ENCODE measurements around the gene RMND5A.
"Not testable (repeated sequence)": the region's sequence is repeated elsewhere in the genome, so short reads cannot be mapped to it uniquely, and the experiment has no call there.

Gene RMND5A, protein sequence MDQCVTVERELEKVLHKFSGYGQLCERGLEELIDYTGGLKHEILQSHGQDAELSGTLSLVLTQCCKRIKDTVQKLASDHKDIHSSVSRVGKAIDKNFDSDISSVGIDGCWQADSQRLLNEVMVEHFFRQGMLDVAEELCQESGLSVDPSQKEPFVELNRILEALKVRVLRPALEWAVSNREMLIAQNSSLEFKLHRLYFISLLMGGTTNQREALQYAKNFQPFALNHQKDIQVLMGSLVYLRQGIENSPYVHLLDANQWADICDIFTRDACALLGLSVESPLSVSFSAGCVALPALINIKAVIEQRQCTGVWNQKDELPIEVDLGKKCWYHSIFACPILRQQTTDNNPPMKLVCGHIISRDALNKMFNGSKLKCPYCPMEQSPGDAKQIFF

DNA sequence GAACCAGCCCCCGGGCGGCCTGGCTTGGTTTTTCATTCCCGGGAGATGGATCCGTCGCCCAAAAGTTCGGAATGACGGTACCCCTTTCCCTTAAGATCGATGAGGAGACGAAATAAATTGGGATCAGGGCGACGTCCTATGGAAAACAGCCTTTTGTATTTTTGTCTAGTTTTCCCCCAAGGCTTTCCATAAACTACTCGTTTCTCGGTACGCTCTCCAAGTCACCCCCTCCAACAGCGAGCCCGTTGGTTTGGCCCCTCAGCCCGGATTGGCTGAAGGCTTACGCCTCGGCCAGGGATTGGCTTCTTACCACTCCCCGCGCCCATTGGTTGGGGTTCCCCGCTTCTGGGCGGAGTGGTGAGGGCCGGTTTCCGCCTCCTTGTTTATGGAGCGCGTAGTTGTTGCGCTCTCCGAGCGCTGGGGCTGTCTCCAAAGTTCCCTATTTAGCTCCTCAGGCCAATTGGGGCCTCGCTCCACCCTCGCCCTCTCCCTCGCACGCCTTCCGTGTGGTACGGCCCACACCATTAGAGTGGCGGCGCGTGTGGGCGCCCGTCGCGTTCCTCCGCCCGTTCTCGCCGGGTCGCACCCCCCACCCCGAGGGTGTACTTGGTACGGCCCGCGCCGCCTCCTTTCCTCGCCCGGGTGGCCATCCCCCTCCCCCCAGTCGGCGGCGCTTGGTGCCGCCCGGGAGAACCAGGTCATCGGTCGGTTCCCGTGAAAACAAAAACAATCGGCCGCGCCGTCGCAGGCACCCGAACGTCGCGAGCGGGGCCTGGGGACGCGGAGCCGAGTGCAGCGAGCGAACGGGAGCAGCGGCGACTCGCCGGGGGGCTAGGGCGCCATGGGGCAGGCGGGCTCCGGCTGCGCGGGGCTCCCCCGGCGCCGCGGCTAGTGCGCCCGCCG, at the start of gene RMND5A:
Gene RMND5A (plus strand): TSS at position 655 of the 903 bp plus-strand sequence. CDS start 377 bp downstream, outside the sequence.
- DNase-seq: peak; percentile 73 to 85 (median 78)

DNA sequence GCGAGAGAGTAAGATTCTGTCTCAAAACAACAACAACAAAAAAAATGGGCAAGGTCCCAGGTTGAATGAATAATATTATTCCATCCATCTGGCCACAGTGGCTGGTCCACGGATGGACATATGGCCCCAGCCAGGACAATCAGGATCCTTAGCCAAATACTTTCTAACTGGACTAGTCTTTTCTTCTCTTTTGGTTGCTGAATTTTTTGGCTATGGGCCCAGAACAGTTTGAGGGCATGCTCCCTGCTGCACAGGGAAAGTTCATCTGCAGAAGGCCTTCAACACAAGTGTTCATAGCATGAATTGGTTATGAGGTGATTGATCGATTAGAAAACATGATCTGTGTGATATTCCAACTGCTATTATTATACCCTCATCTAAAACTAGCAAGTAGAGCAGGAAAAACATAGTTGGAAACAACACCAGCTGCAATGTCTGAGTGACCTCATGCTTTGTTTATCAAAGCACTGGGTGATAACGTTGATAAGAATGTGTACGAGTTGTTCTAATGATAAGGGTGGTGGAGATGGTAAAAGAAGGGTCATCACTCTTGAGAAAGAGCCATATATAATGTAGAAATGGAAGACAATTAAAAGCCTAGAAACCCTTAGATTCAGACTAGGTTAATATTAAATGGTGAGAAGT, 48.6 kb upstream of the RMND5A start:
- no peak for DNase-seq

DNA sequence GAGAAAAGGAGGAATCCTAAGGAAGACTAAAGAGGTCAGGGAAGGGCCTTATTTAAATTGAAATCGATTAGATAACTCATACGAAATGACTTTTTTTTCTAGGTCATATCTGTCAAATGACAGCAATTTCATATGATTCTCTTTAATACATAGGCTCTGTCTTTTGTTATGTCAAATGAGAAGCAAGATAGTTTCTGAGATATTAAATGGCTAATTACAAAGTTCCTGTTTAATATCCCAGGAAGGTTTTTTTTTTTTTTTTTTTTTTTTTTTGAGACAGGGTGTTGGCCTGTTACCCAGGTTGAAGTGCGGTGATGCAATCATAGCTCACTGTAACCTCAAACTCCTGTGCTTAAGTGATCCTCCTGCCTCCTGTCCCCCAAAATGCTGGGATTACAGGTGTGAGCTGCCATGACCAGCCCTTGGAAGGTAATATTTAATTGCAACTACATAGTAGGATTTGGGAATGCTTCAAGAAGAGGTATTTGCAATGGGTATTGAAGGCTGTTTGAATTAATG, 48.0 kb upstream of the RMND5A start:
- DNase-seq: no peak

DNA sequence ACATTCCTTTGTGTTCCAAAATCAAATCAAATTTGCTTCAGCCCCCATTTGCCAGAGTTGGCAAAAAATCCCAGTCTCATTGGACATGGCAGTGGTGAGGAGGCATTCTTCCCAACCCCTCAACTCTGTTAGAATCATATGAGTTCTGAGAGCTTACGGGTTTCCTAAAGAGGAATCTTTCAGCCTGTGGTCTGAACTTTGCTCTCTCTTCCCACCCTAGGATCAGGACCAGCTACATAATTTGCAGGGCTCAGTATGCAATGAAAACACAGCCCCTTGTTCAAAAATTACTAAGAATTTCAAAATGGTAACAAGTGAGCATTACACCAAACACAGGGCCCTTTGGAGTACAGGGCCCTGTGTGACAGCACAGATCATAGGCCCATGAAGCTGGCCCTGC, 47.1 kb upstream of the RMND5A start:
- no peak for DNase-seq

DNA sequence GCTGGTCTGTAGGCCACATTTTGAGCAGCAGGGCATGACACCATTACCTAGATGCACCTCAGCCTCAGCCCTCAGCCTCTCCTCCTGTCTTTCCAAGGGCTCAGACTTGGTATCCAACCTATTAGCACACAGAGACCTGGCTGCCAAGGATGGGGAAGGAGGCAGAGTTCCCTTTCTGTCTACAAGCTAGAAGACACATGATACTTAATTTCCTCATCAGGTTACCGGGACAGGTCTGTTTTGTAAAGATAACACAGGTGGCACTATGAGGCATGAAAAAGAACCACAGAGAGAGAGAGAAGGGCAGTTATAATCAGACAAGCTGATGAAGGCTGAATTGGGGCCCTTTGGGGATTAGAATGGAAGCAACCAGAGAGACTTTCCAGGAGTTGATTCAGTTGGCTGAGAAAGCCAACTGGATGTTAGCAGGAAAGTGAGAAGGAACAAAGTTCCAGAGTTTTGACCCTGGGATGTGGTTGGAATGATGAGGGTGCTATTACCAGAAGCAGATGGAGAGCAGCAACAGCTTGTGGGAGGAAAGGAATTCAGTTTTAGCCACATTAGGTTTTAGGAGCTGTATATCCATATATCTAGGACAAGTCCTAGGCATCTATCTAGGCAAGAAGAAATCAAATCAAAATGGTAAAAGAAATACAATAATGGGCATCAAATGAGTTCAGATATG, 46.0 kb upstream of the RMND5A start:
- no peak for DNase-seq

DNA sequence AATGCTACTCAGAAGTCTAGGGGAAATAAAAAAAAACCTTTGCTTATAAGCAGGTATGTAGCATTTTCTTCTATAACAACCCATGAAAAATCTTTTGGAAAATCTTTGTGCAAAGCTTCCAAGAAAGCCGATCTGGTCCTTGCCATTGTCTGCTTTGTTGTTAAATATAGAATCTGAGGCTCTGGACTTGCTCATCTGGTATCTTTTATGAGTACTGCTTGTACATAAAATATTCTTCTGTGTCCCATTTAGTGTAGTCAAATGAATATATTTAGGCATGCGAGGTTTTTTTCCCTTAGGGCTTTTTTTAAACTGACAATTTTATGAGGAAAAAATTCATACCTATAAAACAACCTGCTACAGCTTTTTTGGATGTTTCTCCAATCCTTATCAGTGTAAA, 45.0 kb upstream of the RMND5A start:
- DNase-seq: no peak

DNA sequence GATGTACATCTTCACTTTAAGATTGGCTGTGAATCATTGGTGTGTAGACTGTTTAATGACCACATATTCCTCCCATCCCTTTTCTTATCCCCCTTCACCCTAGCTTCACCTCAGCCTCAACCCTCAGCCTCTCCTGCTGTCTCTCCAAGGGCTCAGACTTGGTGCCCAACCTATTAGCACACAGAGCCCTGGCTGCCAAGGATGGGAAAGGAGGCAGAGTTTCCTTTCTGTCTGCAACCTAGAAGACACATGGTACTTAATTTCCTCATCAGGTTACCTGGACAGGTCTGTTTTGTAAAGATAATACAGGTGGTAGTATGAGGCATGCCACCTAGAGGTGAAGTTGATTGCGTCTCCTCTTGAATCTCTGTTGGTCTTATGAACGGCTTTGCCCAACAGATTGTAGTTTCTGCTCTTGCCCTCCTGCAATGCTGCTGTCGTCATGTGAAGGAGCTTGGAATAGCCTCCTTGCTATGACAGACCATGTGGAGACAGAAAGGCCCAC, 44.5 kb upstream of the RMND5A start:
- no peak for DNase-seq

DNA sequence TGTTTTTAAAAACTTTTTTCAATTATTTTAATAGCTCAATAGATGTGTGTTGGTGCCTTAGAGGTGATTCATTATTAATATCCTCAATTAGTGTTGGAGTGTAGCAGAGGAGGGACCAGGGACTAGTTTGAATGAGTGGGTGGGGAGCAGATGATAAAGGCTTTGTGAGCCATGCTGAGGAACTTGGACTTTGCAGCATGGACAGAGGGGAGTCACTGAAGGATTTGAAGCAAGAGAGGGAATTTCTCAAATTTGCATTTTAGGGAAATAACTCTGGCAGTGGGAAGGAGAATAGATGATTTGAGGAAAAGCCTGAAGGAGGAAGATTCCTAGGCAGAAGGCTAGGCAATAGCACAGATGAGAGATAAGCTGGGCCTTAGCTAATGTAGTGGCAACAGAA, 42.3 kb upstream of the RMND5A start:
- no peak for DNase-seq

DNA sequence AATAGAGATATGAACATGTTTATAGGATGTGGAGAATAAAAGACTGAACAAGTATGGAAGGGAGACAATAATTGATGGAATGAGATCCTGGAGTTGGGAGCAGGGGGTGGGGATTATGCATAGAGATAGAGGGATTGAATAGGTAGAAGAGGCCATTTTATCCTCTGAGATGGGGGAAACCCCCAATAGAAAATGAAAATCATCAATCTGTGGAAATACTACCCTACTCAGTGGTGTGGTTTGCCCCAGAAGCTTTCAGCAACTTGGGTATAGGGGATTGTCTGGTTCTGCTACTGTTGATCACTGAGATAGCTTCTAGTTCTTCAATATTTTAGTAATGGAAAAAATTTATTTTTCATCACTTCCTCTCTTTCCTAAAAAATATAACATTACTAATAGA, 41.1 kb upstream of the RMND5A start:
- no peak for DNase-seq

DNA sequence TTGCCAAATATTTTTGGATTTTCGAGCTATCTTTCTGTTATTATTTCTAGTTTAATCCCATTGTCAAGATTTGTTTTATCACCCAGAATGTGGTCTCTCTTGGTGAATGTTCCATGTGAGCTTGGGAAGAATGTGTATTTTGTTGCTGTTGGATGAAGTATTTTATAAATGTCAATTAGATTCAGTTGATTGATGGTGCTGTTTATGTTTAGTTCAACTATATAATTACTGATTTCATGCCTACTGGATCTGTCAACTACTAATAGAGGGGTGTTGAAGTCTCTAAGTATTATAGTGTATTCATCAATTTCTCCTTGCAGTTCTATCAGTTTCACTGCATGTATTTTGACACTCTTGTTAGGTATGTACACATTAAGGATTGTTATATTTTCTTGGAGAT, 34.7 kb upstream of the RMND5A start:
- DNase-seq: no peak

DNA sequence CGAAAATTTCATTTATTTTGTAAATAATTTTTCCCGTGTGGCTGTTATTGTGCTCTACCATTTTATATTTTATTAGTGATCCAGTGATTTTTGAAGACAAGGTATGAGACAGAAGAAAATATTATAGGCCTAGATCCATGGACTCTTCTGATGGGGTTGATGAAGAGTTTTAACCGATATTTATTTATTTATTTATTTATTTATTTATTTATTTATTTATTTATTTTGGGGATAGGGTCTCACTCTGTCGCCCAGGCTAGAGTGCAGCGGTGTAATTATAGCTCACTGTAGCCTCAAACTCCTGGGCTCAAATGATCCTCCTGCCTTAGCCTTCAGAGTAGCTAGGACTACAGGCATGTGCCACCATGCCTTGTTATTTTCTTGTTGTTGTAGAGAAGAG, 33.6 kb upstream of the RMND5A start:
- DNase-seq: no peak

DNA sequence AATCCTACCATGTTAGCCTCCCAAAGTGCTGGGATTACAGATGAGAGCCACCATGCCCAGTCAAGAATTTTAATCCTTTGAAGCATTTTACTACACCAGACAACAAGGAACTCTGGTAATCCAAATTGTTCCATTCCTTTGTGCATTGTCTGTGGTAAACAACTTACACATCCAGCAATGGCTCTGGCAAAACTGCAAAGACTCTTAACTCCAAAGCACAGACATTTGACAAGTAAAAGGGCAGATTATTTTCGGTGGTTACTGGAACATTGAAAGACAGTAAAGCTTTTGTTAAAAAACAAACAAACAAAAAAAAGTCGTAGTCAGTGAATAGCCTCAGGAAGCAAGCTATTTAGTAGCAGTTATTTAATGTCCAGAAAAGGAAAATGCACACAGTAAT, 33.2 kb upstream of the RMND5A start:
- DNase-seq: no peak

DNA sequence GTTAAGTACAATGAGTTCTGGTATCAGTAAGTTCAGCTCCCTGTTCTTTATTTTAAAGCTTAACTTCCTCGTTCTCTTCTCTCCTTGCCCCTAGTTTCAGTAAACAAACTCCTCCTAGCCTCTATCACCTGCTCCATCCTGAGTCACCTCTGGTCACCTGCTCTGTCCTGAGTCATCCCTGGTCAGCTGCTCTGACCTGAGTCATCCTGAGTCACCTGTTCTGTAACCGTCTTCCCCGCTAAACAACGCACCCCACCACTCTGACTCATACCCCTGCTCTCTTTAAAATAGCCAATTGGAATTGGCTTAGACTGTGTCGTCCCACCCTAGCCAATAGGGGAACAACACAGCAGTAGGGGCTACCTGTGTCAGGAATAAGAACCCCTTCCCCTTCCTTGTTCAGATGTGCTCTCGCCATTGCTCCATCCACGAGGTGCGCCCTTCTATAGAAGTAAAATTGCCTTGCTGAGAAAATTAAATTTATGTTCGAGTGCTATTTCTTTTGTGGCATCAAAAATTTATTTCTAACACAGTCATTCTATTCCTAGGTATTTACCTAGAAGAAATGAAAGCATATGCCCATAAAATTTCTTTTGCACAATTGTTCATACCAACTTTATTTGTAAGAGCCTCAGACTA, 24.9 kb upstream of the RMND5A start:
- DNase-seq: no peak

DNA sequence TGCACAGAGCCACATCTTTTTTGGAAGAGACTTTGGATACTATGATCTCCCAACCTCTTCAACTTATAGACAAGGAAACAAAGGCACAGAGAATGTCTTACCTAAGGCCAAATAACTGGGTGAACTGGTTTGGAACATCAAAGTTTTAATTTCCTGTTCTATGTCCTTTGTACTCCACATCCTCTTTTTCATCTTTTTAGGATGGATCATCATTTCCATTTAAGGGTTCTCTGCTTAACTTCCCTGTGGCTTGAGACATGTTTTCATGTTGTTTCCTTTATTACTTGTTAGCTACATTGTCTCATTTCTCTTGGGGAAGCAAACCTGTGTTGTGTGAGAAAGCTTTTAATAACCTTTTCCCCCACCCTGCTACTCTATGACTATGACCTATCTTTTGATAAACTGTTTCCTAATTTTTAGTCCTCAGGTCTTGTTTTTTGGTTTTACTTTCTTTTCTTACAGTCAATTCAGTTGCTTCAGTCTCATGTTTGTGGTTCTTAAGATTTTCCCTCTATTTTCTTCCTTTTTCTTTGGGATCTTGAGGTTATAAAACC, 22.5 kb upstream of the RMND5A start:
- no peak for DNase-seq

DNA sequence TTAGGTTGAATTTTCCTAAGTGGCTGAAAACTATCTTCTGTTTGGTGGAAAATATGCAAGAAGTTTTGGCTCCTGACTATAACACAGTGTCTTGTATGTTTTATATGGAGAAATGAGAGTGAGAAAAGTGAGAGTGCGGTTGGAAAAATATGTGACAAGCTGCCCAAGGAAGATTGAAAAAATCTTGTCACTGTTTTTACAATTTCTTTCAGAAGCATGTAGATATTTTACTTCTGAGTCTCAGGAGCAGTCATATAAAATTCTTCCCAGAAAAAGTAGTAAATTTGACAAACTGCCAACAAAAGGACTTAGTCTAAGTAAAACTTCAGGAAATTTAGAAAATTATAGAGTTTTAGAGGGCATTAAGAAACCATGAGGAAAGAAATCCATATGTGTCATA, 19.4 kb upstream of the RMND5A start:
- DNase-seq: no peak

DNA sequence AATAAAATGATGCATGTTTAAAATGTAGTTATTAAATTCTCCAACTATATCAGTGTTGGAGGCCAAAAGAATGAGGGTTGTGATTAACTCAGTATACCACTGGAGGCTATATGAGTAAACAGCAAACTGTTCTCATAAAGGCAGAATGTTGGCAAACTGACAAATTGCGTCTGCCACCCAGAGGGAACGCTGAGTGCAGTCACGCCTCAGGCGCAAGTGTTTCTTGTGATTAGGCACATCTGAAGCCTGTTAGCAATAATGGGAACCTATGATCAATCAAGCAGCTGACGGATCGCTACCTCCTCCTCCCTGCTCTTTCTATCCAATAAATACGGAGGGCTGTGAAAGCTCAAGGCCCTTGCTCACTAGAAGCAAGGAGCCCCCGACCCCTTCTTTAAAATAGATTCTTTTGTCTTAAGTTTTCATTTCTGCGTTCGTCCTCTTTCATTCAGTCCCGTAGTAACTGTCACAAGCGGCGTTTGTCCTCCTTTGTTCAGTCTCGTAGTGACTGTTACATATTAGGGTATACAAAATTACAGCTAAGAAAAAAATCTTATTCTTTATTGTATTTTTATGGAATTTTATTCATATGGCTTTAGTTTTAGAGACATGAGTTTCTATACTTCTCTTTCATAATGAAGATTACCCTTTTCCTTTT, 16.3 kb upstream of the RMND5A start:
- DNase-seq: no peak

DNA sequence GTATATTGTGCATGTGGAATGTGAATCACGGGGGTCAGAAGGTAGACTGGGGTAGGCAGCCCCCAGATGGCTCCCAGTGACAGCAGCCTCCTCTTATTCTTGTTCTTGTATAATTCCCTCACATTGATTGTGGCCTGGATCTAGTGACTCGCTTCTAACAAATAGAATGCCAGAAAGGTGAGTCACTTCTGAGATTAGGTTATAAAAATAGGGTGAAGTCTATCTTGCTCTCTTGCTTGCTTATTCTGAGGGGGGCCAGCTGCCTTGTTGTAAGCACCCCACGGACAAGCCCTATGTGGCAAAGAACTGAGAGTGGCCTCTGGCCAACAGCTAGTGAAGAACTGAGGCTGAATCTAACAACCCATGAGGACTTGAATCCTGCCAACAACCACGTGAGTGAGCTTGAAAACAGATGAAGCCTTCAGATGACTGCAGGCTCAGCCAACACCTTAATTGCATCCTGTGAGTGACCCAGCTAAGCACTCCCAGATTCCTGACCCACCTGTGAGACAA, 15.6 kb upstream of the RMND5A start:
- no peak for DNase-seq

DNA sequence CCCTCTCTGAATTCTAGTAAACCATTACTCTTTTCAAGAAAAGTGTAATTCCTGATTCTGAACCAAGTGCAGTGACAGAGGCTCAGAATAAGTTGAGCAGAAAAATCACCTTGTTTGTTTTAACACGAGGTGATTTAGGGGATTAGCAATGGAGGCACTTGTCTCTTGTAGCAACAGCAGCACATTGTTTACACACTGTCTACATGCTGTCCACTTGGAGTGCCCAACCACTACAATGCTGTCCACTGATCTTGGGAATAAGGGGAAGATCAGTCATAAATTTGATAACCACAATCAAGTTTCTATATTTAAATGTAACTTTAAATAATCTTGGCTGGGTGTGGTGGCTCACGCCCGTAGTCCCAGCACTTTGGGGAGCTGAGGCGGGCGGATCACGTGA, 13.9 kb upstream of the RMND5A start:
- no peak for DNase-seq

DNA sequence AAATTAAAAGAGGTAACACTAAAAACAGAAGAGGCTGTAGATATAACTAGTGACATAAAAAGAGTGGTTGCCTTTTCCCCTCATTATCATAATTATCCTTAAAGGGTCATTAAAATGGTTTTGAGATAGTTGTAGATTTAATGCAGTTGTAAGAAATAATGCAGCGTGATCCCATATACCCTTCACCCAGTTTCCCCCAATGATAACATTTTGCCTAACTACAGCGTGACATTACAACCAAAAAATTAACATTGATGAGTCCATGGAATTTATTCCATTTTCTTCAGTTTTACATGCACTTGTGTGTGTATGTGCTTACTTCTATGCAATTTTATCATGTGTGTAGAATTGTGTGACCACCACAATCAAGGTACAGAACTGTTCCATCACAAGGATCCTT, 13.2 kb upstream of the RMND5A start:
- no peak for DNase-seq

DNA sequence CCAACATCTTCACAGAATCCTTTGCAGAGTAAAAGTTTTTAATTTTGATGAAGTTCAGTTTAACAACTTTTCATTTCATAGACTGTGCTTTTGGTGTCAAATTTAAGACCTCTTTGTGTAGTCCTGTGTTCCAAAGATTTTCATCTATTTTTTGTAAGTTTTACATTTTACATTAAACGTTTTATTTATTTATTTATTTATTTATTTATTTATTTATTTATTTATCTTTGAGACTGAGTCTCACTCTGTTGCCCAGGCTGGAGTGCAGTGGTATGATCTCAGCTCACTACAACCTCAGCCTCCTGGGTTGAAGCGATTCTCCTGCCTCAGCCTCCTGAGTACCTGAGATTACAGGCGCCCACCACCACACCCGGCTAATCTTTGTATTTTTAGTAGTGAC, 12.0 kb upstream of the RMND5A start:
- DNase-seq: not testable (repeated sequence)

All from activated CD4-positive, CD25-positive, alpha-beta regulatory T cell (primary cell).